Caco-2 (cell line): Measurements from ENCODE around the gene CPED1. TPM values are rescaled to one million over a fixed set of nuclear protein-coding genes. Genes with fewer than 3 reads are reported as not detected.

Experiments used
- BruUV-seq: library from RNA; stranded (reverse); fragments of 400-500 nt; replicated peaks from 2 replicates; lab custom pipeline; 2021; lab: Mats Ljungman, UMichigan
- CTCF ChIA-PET: fragments of 300-600 bp; sonication (Branson Sonifier 250); formaldehyde crosslinking; loops from one replicate; lab custom pipeline; 2022; ENCODE audit warnings: antibody characterized with exemption; lab: Charles Lee
- POLR2A ChIA-PET: fragments of 300-600 bp; sonication (Branson Sonifier 250); formaldehyde crosslinking; loops from one replicate; lab custom pipeline; 2022; ENCODE audit warnings: antibody characterized with exemption; lab: Charles Lee
- DNase-seq, 2 experiments: peaks; one replicate each; pipeline versions ENCODE4 v3.0.0 to v3.0.0-alpha.2; 2020 to 2022
- H3K27me3 ChIP-seq: replicated peaks from 2 replicates; pipeline ENCODE4 v1.6.0; 2011; ENCODE audit warnings: low read length; ENCODE audit not compliant: control insufficient read depth, insufficient read depth
- H3K36me3 ChIP-seq: 2 replicates; pipeline ENCODE4 v1.5.1; 2011; ENCODE audit warnings: low read length; ENCODE audit not compliant: control insufficient read depth, insufficient read depth
- H3K4me1 ChIP-seq: fragments of 250-450 bp; sonication (Bioruptor Pico); 2 replicates; pipeline ENCODE4 v1.5.1; 2020; ENCODE audit warnings: mild to moderate bottlenecking
- H3K4me3 ChIP-seq: 2 replicates; pipeline ENCODE4 v1.5.1; 2011; ENCODE audit warnings: low read depth, mild to moderate bottlenecking, control low read depth, low read length
- H3K9me3 ChIP-seq: fragments of 250-450 bp; sonication (Bioruptor Pico); 2 replicates; pipeline ENCODE4 v1.5.1; 2020; ENCODE audit warnings: mild to moderate bottlenecking, moderate library complexity
- H3K27ac Mint-ChIP-seq: one replicate; pipeline ENCODE4 v1.8.0; 2022; ENCODE audit warnings: mixed read lengths; ENCODE audit not compliant: unreplicated experiment
- H3K27me3 Mint-ChIP-seq: one replicate; pipeline ENCODE4 v1.8.0; 2022; ENCODE audit warnings: mixed read lengths; ENCODE audit not compliant: insufficient read depth, unreplicated experiment
- H3K36me3 Mint-ChIP-seq: one replicate; pipeline ENCODE4 v1.8.0; 2022; ENCODE audit warnings: mild to moderate bottlenecking, mixed read lengths; ENCODE audit not compliant: insufficient read depth, unreplicated experiment
- H3K4me1 Mint-ChIP-seq: one replicate; pipeline ENCODE4 v1.8.0; 2022; ENCODE audit warnings: low read depth, mixed read lengths; ENCODE audit not compliant: unreplicated experiment
- H3K4me3 Mint-ChIP-seq: one replicate; pipeline ENCODE4 v1.8.0; 2022; ENCODE audit warnings: mild to moderate bottlenecking, moderate library complexity, mixed read lengths; ENCODE audit not compliant: unreplicated experiment
- H3K9me3 Mint-ChIP-seq: one replicate; pipeline ENCODE4 v1.8.0; 2022; ENCODE audit warnings: mixed read lengths; ENCODE audit not compliant: unreplicated experiment
- CTCF ChIP-seq, 2 experiments: fragments of 200-600 bp in 1 of 2; IDR thresholded peaks; 1 replicate in 1 of 2; 2 replicates in 1 of 2; pipeline versions ENCODE4 v1.5.1 to v1.8.0; 2011 to 2022; ENCODE audit warnings: antibody characterized with exemption in 1 of 2, control low read depth in 1 of 2, inconsistent platforms in 1 of 2, low read depth in 1 of 2, low read length in 1 of 2, mild to moderate bottlenecking in 1 of 2, moderate library complexity in 1 of 2; ENCODE audit not compliant: insufficient read depth in 1 of 2, severe bottlenecking in 1 of 2, unreplicated experiment in 1 of 2
- intact Hi-C: fragments of 100-400 bp; cut with micrococcal nuclease; formaldehyde crosslinking; loops from one replicate; pipeline ENCODE4 v1.10.0; 2022; ENCODE audit not compliant: unreplicated experiment
- total RNA-seq: library from RNA; stranded (reverse); gene quantifications from 2 replicates; pipeline ENCODE4 v1.2.3, GENCODE V29; 2022

CPED1 gene
- total RNA-seq, 1 experiment from 2014 or later = 0.23 TPM

GRCh38 chr7:121336579-121336978 is 348.1 kb downstream of the CPED1 start:
- no peaks in the 10 kb centered on the region for H3K4me1 Mint-ChIP-seq
- TF ChIP-seq CTCF (IDR thresholded peaks at IDR 0.05; ENCODE audit: insufficient read depth in 1 of 2, low read depth in 1 of 2, low read length in 1 of 2, severe bottlenecking in 1 of 2, unreplicated experiment in 1 of 2) = no peak
- ChIA-PET POLR2A (no interaction called here), CTCF (interaction anchor here (1.5 kb wide), 1 partner anchor 658 kb away, joined by 3 read pairs; no protein-coding TSS in a partner anchor)
- no peaks in the 10 kb centered on the region for H3K36me3 ChIP-seq
- BruUV-seq = no TSS peak
- intact Hi-C loops = no loop called here
- H3K9me3 Mint-ChIP-seq = no peaks in the 10 kb centered on the region
- H3K4me1 ChIP-seq = no peaks in the 10 kb centered on the region
- H3K27me3 Mint-ChIP-seq = peaks cover 5% of the 10 kb centered on the region
- no peak for DNase-seq
- no peaks in the 10 kb centered on the region; the same call in 1 of the 2 replicates for H3K27me3 ChIP-seq
- H3K9me3 ChIP-seq = no peaks in the 10 kb centered on the region
- H3K4me3 ChIP-seq = no peak overlapping the region
- H3K36me3 Mint-ChIP-seq = no peaks in the 10 kb centered on the region
- H3K4me3 Mint-ChIP-seq = no peak overlapping the region
- H3K27ac Mint-ChIP-seq = no peak overlapping the region

- H3K36me3 Mint-ChIP-seq = no peaks in the 10 kb centered on the region
- no peaks in the 10 kb centered on the region for H3K4me1 ChIP-seq
- no peaks in the 10 kb centered on the region for H3K9me3 ChIP-seq
- no peak for DNase-seq
- H3K27me3 ChIP-seq = no peaks in the 10 kb centered on the region; the same call in 1 of the 2 replicates
- intact Hi-C loops = no loop called here
- no peaks in the 10 kb centered on the region for H3K36me3 ChIP-seq
- POLR2A ChIA-PET = no interaction called here
- H3K27me3 Mint-ChIP-seq = peaks cover 3% of the 10 kb centered on the region
- H3K4me3 Mint-ChIP-seq = no peak overlapping the region
- BruUV-seq = no TSS peak
- no peaks in the 10 kb centered on the region for H3K9me3 Mint-ChIP-seq
- H3K4me1 Mint-ChIP-seq = no peaks in the 10 kb centered on the region
- H3K27ac Mint-ChIP-seq = no peak overlapping the region
- CTCF ChIA-PET = interaction anchor here (1.5 kb wide), 1 partner anchor 657 kb away, joined by 3 read pairs; no protein-coding TSS in a partner anchor
- H3K4me3 ChIP-seq = no peak overlapping the region
- peak in 1 of 2 experiments; percentile 2 for TF ChIP-seq CTCF (IDR thresholded peaks at IDR 0.05; ENCODE audit: insufficient read depth in 1 of 2, low read depth in 1 of 2, low read length in 1 of 2, severe bottlenecking in 1 of 2, unreplicated experiment in 1 of 2)
These were observed 348.9 kb downstream of the CPED1 start for GRCh38 chr7:121337398-121337797.

GRCh38 chr7:121339082-121339481 is 350.6 kb downstream of the CPED1 start:
- Histone ChIP-seq H3K9me3 (no peaks in the 10 kb centered on the region), H3K4me3 (no peak overlapping the region), H3K36me3 (no peaks in the 10 kb centered on the region), H3K27me3 (no peaks in the 10 kb centered on the region; the same call in 1 of the 2 replicates), H3K4me1 (no peaks in the 10 kb centered on the region)
- intact Hi-C loops = no loop called here
- ChIA-PET POLR2A (no interaction called here), CTCF (no interaction called here)
- no peak for TF ChIP-seq CTCF (IDR thresholded peaks at IDR 0.05; ENCODE audit: insufficient read depth in 1 of 2, low read depth in 1 of 2, low read length in 1 of 2, severe bottlenecking in 1 of 2, unreplicated experiment in 1 of 2)
- Mint-ChIP-seq H3K9me3 (no peaks in the 10 kb centered on the region), H3K4me1 (no peaks in the 10 kb centered on the region), H3K4me3 (no peak overlapping the region), H3K27ac (no peak overlapping the region), H3K36me3 (no peaks in the 10 kb centered on the region), H3K27me3 (peaks cover 3% of the 10 kb centered on the region)
- no peak for DNase-seq
- BruUV-seq = no TSS peak
